Measurements from ENCODE around the gene COX7B.
"Not testable (repeated sequence)": the region's sequence is repeated elsewhere in the genome, so short reads cannot be mapped to it uniquely, and the experiment has no call there.

The COX7B gene

GRCh38 chrX:77899081-77899828 lies at the start of gene COX7B:
COX7B (plus strand) TSS chrX:77899468; CDS start chrX:77899554, 86 bp downstream.
- in situ Hi-C loops (cut with MboI; ENCODE audit: low sequenced_read_pairs) = no loop called here

- in situ Hi-C loops (cut with MboI; ENCODE audit: low sequenced_read_pairs) = no loop called here
These were observed 23.9 kb upstream of the COX7B start for GRCh38 chrX:77875372-77875771.

- in situ Hi-C loops (cut with MboI; ENCODE audit: low sequenced_read_pairs) = not testable (repeated sequence)
These were observed 17.9 kb upstream of the COX7B start for GRCh38 chrX:77881418-77881817.

GRCh38 chrX:77892887-77893286 lies 6.4 kb upstream of the COX7B start:
- in situ Hi-C loops (cut with MboI; ENCODE audit: low sequenced_read_pairs) = no loop called here

GRCh38 chrX:77893713-77894112 lies 5.6 kb upstream of the COX7B start:
- in situ Hi-C loops (cut with MboI; ENCODE audit: low sequenced_read_pairs) = no loop called here

GRCh38 chrX:77894921-77895886 lies 4.1 kb upstream of the COX7B start, which contains the start of gene MAGT1:
MAGT1 (minus strand) TSS chrX:77895435; CDS start chrX:77895410, 25 bp downstream.
- in situ Hi-C loops (cut with MboI; ENCODE audit: low sequenced_read_pairs) = no loop called here

- in situ Hi-C loops (cut with MboI; ENCODE audit: low sequenced_read_pairs) = no loop called here
These were observed 1.4 kb downstream of the COX7B start for GRCh38 chrX:77900688-77901087.

GRCh38 chrX:77901506-77901905 lies 2.2 kb downstream of the COX7B start:
- in situ Hi-C loops (cut with MboI; ENCODE audit: low sequenced_read_pairs) = no loop called here

GRCh38 chrX:77910108-77910840 lies 11.0 kb downstream of the COX7B start, which contains the start of gene ATP7A:
ATP7A (plus strand) TSS chrX:77910693; CDS start chrX:77971642, 60,949 bp downstream.
- in situ Hi-C loops (cut with MboI; ENCODE audit: low sequenced_read_pairs) = no loop called here

- in situ Hi-C loops (cut with MboI; ENCODE audit: low sequenced_read_pairs) = no loop called here
These were observed 18.1 kb downstream of the COX7B start for GRCh38 chrX:77917294-77917933.

- in situ Hi-C loops (cut with MboI; ENCODE audit: low sequenced_read_pairs) = no loop called here
These were observed 19.3 kb downstream of the COX7B start for GRCh38 chrX:77918568-77918967.

GRCh38 chrX:77919370-77919769 lies 20.1 kb downstream of the COX7B start:
- in situ Hi-C loops (cut with MboI; ENCODE audit: low sequenced_read_pairs) = not testable (repeated sequence)

GRCh38 chrX:77922787-77923186 lies 23.5 kb downstream of the COX7B start:
- in situ Hi-C loops (cut with MboI; ENCODE audit: low sequenced_read_pairs) = no loop called here

GRCh38 chrX:77924320-77924859 lies 25.1 kb downstream of the COX7B start:
- in situ Hi-C loops (cut with MboI; ENCODE audit: low sequenced_read_pairs) = no loop called here

- in situ Hi-C loops (cut with MboI; ENCODE audit: low sequenced_read_pairs) = no loop called here
These were observed 26.5 kb downstream of the COX7B start for GRCh38 chrX:77925764-77926163.

GRCh38 chrX:77930581-77930980 lies 31.3 kb downstream of the COX7B start:
- in situ Hi-C loops (cut with MboI; ENCODE audit: low sequenced_read_pairs) = no loop called here

- in situ Hi-C loops (cut with MboI; ENCODE audit: low sequenced_read_pairs) = no loop called here
These were observed 36.6 kb downstream of the COX7B start for GRCh38 chrX:77935886-77936285.

GRCh38 chrX:77936299-77936698 lies 37.0 kb downstream of the COX7B start:
- in situ Hi-C loops (cut with MboI; ENCODE audit: low sequenced_read_pairs) = no loop called here

- in situ Hi-C loops (cut with MboI; ENCODE audit: low sequenced_read_pairs) = no loop called here
These were observed 38.0 kb downstream of the COX7B start for GRCh38 chrX:77937291-77937690.

GRCh38 chrX:77938083-77938680 lies 38.9 kb downstream of the COX7B start:
- in situ Hi-C loops (cut with MboI; ENCODE audit: low sequenced_read_pairs) = no loop called here
